ENCODE results near the gene DPP6.
"Not testable (repeated sequence)": the region's sequence is repeated elsewhere in the genome, so short reads cannot be mapped to it uniquely, and the experiment has no call there.

The DPP6 gene

DNA sequence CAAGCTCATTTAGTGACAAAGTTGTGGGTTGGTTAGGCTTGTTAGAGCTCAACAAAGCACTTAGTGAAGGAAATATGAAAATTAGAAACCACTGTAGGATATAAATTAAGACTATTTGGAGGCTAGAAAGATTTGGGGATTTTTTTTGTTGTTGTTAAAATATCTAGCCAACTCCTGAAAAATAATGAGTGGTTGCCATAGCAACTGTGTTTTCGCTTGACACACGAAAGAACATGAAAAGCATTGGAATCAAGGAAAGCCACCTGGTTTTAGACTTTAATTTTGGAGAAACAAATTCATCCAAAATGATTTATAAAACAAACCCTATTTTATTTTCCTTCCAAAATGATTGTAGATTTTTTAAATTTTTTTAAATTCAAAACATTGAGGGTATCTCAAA lies 26.3 kb downstream of the DPP6 start:
- not testable (repeated sequence) for DNase-seq

DNA sequence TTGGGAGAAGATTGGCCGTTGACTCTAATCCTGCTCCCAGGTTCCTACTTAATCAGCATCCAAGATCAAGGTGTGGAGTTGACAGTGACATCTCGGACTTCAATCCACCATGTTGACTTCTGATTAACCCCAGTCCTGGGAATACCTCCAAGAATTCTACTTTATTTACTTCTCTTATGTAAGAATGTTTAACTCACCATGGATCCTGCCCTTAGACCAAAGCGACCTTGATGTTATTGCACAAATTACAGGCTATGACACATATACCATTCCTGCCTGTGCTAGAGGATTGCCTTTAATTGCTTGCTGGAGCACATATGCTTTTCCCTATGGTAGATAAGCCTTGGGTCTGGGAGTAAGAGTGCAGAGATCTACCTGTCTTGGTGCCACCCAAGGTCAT lies 28.1 kb downstream of the DPP6 start:
- DNase-seq: not testable (repeated sequence)

DNA sequence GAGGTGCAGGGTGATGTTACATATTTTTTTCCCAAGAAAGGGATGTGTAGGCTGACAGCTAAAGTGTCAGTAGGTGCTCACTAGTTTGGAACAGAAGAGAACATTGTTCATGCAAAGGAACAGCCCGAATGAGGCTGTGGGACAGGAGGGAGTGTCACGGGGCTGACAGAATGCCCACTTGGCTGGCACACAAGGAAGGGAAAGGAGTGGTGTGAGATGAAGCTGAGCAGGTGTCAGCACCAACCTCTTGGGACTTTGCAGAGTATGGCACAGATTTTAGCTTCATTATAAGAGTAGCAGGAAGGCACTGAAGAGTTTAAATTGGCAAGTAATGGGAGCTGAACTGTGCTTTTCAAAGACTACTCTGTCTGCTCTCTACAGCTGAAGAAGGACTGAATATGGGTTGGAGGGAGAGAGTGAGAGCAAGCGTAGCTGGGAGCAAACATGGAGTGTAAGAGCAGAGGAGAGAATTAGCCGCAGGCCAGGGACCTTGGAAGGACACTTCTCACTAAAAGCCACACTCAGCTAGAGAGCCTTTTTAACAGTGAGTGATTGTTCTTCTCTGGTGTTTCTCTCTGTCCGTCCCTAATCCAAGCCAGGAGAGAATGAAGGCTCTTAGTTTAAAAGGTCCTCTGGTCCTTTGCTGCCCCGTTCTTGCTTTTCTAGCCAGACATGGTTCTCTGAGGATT lies 35.0 kb downstream of the DPP6 start:
- not testable (repeated sequence) for DNase-seq

DNA sequence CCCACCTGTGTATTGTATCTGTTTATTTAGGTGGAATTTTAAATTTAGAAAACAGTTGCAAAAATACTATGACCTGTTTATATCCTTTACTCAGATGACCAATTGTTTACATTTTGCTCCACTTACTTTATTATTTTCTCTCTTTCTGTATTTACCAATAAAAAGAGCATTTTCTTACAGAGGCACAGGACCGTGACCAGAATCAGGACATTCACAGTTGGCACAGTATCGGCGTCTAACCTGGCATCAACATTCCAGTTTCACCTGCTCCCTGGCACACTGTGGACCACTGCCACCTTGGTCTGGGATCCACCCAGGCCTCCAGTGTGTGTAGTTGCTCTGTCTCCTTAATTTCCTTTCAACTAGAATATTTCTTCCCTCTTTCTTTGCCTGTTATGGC lies 39.9 kb downstream of the DPP6 start:
- not testable (repeated sequence) for DNase-seq

DNA sequence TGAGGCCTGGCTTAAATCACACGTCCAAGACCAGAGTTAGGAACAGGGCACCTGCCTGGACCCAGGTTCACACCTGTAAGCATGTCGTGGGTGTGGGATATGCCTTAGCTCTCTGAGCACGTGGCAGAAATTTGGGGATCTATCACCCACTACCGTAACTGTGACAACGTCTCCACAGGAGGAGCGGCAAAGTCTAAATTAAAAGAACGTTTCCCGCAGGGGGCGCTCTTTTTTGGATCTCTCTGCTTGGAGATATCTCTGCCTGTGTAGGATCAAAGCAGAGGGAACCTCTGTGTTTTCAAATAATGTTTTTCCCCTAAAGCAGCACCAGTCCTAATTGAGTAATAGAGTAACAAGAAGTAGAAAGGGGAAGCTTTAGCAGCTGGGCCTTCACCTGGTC lies 43.0 kb downstream of the DPP6 start:
- DNase-seq: not testable (repeated sequence)

DNA sequence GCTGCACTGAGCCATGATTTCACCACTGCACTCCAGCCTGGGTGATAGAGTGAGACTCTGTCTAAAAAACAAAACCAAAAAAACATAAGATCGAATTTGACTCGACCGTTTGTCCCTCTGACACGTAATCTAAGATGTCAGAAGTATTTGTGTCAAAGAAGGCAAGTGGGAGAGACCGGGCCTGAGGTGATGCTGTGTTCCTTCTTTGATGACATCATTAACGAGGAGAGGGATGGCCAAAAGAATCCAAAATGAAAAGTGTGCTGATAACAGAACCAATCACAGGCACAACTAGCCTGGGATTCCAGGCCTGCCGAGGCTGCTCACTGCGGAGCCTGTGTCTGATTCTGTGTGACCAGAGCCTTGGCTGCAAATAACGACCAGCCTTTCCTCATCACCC lies 52.9 kb downstream of the DPP6 start:
- not testable (repeated sequence) for DNase-seq

DNA sequence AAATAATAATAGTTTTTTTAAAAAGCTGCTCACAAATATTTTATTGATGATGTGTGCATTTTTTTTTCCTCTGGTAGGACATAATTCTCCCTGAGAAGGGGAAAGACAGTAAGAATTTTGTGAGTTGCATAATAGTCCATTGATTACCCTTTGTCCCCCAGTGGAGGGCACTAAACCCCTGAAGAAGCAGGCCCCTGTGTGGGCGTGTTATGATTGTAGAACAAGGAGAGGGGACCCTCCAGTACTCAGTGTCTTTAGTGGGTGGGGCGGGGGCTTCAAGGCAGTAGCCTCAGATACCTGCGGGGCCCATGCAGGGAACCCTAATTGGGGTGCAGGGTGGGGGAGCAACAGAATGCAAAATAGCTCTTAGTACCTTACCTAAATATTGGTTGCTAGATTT lies 57.4 kb downstream of the DPP6 start:
- not testable (repeated sequence) for DNase-seq

DNA sequence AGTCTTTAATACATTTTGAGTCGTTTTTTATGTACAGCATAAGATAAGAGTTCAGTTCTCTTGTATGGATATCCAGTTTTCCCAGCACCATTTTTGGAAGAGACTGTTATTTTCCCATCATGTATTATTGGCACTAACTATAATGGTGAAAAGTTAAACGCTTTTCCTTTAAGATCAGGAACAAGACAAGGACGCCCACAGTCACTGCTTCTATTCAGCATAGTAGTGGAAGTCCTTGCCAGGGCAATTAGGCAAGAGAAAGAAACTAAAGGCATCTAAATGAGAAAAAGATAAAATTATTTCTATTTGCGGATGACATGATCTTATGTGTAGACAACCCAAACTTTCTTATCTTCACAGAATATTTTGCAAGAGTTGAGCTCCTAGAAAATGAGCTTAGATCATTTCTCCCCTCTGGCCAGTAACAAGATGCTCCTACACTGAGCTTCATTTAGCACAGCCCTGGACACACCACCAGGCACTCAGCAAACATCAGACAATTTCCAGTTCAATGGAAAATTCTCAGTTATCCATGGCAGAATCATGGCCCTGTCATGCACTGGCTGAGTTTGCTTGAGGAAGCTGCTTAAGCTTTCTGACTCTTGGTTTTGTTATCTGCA lies 61.6 kb downstream of the DPP6 start:
- not testable (repeated sequence) for DNase-seq

DNA sequence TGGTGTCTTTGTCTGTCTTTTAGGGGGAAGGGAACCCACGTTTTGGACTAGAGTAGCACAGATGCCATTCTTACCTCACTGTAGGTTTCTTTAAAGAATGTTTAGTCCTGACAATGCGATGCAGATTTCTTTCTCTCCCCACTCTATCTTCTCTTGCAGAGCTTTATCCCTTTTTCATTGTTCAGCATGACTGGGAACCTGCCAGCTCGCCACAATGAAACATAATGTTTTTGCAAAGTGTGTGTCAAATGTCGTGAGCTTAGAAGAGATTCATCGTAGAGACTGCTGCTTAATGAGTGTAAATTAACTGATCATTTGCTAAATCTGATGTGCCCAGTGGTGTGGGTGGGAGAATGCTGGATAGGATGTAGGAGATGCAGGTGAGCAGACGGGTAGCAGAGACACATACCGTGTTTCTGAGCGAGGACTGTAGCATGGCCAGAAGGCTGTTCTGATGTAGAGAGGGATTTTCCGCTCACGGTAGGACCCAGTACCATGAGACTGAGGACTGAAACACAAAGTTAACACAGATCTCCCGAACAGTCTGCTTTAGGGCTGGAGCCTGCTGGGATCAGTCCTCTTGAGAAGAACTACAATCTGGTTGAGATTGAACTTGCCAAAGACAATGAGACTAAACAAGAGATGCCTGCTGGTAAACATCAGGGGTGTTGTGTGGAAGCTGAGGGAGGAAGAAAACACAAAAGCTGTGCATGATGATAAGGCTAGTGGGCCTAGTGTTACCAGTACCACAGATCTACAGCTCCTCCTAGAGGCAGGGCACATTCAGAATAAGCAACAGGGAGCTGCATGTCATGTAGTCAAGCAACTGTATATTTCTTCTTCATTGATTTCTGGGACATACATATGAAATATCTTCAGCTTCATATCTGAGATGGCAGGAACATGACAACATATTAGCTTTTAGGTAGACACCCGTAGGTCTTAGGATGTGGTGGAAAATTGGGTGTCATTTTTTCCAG lies 65.5 kb downstream of the DPP6 start:
- DNase-seq: not testable (repeated sequence)

DNA sequence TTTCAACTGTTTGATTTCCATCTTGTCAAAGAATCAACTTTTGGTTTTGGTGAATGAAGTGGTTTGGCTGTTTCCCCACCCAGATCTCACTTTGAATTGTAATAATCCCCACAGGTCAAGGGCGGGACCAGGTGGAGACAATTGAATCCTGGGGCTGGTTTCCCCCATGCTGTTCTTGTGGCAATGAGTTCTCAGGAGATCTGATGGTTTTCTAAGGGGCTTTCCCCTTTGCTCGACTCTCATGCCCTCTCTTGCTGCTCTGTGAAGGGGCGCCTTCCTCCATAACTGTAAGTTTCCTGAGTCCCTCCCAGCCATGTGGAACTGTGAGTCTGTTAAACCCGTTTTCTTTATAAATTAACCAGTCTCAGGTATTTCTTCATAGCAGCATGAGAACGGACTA lies 68.6 kb downstream of the DPP6 start:
- DNase-seq: not testable (repeated sequence)

DNA sequence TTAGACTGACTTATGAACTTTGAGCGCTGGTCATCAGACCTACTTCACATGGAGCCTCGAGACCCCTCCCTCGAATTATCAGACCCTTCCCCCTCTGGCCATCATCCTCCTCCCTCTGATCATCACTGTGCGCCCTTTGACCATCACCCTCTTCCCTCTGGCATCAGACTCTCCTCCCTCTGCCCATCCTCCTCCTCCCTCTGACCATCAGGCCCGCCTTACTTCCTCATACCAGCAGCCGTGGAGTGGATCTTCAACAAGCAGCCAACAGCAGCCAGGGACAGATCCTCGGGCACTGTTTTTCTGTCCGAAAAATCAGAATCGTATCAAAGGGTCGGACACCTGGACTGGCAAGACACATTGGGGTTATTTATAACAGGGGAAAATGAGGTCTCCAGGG lies 70.5 kb downstream of the DPP6 start:
- DNase-seq: not testable (repeated sequence)

DNA sequence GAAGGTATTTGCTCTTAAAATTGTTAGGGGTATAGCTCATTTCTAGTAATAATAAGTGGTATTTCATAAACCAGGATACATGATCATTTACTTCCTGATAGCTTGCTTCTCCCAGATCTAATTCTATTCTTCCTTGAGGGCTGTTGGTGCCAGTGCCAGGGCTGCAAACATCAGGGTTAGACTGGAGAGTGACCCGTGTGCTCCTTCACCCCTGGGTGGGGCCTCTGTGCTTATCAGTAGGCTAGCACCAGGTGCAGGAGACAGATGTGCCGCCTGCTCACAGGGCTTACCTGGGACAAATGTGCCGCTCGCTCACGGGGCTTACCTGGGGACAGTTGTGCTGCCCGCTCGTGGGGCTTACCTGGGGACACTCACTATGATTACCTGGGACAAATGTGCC lies 71.2 kb downstream of the DPP6 start:
- DNase-seq: not testable (repeated sequence)

DNA sequence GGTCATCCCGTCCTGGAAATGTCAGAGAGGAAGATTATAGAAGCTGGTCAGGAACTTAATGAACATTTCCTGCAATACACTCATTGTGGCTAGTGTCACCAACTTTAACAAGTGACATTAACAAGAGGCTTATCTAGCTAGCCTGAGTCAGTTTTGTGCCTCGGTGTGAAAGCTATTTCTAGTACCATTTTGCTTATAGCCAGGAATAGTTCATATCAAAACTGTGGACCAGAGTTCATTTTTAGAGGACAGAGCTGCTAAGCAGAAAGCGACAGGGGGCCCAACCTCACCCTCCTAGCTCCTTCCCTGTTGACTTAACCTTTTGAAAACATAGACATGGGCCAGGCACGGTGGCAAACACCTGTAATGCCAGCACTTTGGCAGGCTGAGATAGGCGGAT lies 76.9 kb downstream of the DPP6 start:
- not testable (repeated sequence) for DNase-seq

DNA sequence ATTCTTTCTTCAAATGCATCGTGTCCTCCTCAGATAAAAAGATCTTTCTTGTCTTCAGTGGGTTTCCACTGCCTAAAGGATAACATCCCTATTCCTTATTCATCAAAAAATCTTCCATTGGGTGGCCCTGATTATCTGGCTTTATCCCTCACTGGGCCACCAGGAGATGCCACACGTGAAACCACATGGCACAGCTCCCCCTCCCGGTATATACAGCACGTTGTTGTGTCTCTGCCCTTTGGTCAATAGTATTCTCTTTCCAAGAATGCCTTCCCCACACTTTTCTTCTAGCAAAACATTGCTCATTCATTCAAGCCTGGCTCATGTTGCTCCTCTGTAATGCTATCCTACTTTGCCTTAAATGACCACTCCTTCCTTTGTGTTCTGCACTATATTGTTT lies 80.4 kb downstream of the DPP6 start:
- DNase-seq: not testable (repeated sequence)

DNA sequence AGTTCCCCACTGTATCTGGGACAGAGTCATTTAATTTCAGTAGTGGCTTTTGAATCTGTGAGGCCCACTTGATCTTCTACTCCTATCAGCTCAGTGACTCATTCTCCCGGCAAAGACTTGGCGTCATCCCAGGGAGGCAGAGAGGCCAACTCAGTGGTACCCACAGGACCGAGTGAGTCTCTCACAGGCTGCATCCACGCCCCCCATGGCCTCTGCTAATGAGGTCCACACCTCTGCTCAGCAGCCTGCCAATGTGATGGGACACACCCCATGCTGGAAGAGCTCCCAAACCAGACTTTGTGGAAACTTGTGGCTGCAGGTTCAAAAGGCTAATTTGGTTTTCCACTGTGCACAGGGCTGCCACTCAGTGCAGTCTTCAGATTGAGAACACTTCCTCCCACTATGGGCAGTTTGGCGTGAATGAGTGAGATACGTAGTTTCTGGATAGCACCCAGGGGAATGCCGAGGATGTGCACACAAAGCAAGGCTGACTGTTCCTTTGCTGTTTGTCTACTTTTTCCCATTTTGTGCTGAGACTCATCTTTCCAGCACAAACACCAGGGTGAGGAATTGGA lies 81.6 kb downstream of the DPP6 start:
- DNase-seq: not testable (repeated sequence)

DNA sequence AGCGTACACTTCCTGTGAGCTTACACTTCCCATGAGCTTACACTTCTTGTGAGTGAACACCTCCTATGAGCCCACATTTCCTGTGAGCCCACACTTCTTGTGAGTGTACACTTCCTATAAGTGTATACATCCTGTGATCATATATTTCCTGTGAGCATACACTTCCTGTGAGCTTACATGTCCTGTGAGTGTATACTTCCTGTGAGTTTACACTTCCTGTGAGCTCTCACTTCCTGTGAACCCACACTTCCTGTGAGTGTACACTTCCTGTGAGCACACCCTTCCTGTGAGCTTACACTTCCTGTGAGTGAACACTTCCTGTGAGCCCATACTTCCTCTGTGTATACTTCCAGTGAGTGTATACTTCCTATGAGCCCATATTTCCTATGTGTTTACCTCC lies 82.5 kb downstream of the DPP6 start:
- not testable (repeated sequence) for DNase-seq

DNA sequence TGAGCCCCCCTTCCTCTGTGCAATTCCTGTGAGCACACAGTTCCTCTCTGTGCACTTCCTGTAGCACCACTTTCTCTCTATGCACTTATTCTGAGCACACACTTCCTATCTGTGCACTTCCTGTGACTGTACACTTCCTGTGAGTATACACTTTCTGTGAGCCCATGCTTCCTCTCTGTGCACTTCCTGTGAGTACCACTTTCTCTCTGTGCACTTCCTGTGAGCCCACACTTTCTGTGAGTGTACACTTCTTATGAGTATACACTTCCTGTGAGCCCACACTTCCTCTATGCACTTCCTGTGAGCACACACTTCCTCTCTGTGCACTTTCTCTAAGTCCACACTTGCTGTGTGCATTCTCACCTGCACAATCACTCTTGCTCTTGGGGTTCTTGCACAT lies 83.4 kb downstream of the DPP6 start:
- DNase-seq: not testable (repeated sequence)

DNA sequence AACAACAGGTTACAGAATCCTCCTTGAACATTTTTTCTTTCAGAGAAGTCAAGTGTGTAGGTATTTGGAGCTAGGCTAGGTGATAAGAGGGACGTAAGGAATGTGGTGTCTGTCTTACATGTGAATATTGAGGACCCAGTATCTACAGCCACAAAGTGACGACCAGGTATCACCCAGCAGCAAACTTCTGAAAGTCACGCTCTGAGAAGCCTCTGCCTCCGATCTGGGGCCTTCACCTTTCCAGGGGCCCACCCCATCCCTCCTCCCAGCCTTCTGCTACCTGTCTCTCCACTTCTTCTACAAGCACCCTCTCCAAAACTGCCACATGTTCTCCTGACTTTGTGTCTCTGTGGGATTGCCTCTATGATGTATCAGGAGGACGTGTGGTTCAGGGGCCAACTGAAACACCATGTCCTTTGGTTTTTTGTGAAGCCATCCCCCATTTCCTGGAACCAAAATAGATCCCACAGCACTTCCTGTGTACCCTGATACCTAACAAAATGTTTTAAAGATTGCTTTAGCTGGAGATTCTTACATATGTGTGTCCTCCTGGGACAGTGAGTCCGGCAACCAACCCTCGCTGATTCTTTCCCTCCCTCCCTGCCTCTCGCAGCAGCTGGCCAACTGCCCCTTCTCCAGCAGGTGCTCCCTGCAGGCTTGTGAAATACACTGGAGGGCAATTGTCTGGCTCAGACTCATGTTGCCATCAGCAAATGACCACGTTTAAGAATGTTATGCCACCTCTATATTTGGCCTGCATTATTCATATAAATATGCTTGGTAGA lies 93.9 kb downstream of the DPP6 start:
- DNase-seq: not testable (repeated sequence)

DNA sequence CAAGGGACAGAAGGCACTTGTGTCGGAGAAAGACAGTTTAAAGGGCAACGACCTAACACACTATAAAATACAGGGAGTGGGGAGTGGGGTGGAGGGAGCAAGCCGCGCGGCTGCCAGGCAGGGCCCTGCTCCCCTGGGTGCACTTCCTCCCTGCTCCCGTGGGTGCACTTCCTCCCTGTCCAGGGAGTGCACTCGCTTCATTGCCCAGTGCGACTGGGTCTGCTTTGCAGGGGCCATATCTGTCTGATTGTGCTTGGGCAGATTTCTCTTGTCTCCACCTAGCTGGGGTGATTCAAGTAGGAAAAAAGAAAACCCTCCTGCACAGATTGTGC lies 94.5 kb downstream of the DPP6 start:
- DNase-seq: not testable (repeated sequence)

DNA sequence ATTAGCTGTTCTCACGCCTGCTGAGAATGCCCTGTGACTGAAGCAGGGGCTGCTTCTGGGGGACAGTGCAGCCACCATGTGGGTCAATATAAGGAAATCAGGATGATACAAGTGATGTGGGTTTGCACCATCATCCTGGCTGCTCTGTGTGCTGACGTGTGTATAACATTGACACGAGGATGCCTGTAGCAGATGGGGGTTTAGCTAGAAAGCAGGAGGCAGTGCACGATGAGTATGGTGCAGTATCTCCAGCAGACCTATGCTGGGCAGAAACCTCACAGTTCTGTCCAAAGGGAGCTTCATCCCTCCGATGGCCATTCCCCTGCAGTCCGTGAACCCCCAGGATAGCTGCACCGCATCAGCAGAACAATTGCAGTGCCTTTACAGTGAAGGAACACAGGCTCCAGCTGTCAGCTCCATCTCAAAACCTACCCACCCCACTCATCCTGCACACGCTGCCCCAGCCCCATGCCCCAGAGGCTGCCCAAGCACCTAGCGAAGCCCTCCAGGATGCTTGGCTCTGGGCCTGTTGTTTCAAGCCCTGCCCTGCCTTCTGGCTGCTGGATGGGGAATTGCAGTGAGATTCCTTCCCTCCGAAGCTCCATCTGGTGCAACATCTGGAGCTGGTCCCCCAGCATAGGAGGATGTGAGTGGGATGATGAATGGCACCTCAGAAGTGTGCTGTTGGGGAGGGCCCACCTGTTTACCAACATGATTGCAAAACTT lies 96.8 kb downstream of the DPP6 start:
- not testable (repeated sequence) for DNase-seq

DNA sequence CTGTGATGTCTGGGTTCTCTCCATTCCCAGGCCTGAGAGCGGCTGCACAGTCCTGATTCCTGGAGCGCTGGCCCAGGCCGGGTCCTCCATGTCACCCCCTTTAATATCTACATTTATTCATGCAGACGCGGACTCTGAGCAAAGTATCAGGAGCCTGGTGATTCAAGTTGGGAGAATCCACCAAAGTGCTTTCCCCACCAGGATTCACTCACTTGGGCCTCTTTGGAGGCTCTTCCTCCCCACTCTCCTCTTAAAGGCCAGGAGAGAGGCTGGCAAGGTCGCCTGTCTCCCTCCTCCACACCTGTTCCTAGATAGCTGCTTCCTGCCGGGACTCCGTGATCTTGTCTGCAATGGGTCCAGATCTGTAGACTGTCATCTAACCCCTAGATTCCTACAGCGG lies 98.5 kb downstream of the DPP6 start:
- not testable (repeated sequence) for DNase-seq

DNA sequence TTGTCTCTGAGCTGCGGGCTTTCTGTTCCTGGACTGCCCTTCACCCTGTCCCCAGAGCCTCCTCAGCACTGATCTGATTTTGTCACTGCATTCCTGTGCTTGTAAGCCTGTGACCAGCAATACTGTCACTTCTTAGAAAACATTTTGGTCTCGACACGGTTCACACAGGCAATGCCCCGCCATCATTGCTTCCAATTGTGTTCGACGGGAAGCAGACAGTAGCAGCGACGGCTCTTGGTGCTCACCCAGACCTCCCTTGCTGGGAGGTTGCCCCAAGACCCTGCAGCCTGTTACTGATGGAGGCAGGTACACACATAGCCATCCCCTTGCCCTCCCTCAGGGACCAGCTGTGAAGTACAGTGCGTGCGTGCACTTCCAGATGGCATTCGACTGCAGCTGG lies 99.1 kb downstream of the DPP6 start:
- DNase-seq: not testable (repeated sequence)
